ENCODE results near the gene TMEM72.

- no peak for TF ChIP-seq CTCF (IDR thresholded peaks at IDR 0.05)
- TF ChIP-seq MAZ (IDR thresholded peaks at IDR 0.05; ENCODE audit: borderline replicate concordance, low read depth, low read length), result no peak
- TF ChIP-seq RAD21 (conservative IDR thresholded peaks at IDR 0.05 in 1 of 2, IDR thresholded peaks at IDR 0.05 in 1 of 2), result no peak
- no peak for TF ChIP-seq PBX3 (IDR thresholded peaks at IDR 0.05)
- TF ChIP-seq POLR2A (IDR thresholded peaks at IDR 0.05; ENCODE audit: low read length), result no peak
- TF ChIP-seq RNF2 (IDR thresholded peaks at IDR 0.05; ENCODE audit: borderline replicate concordance, low read depth), result no peak
- TF ChIP-seq MAX (IDR thresholded peaks at IDR 0.05), result no peak
- TF ChIP-seq CHD4 (IDR thresholded peaks at IDR 0.05; ENCODE audit: borderline replicate concordance), result no peak
- TF ChIP-seq SMC3 (IDR thresholded peaks at IDR 0.05), result no peak
Measured at GRCh38 chr10:44907556-44907955, 3.6 kb upstream of the TMEM72 start.
